ENCODE measurements around the gene C22orf39. TPM values are rescaled to one million over a fixed set of nuclear protein-coding genes. Genes with fewer than 3 reads are reported as not detected.
"Not testable (repeated sequence)": the region's sequence is repeated elsewhere in the genome, so short reads cannot be mapped to it uniquely, and the experiment has no call there.

The C22orf39 gene
- total RNA-seq, 1 donor from 2014 or later: 28.5 TPM

DNA sequence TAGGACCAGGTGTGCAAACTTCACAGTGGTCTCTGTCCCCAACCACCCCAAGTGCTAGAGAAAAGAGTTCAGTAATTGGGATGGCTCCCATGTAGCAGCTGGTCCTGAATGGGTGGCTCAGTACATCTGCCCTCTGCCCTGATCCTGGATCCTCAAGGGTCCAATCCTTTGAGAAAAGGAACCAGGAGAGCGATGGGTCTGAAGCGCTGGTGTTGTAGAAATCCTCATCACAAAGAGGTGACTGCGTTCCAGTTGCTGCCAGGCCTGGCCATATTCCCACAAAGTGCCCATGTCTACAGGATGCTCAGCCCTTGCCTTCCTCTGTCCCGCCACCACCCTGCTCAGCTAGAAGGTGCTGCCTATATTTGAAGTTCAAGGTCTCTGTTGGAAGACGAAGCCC is 6.2 kb upstream of the C22orf39 start:
- intact Hi-C loops (cut with micrococcal nuclease): no loop called here
- Mint-ChIP-seq H3K27ac (no peak overlapping the region), H3K9me3 (no peaks in the 10 kb centered on the region), H3K27me3 (no peaks in the 10 kb centered on the region), H3K4me1 (peaks cover 8% of the 10 kb centered on the region), H3K4me3 (no peak overlapping the region), H3K36me3 (ENCODE audit: low read depth) (peaks cover 45% of the 10 kb centered on the region)
- DNase-seq: no peak

DNA sequence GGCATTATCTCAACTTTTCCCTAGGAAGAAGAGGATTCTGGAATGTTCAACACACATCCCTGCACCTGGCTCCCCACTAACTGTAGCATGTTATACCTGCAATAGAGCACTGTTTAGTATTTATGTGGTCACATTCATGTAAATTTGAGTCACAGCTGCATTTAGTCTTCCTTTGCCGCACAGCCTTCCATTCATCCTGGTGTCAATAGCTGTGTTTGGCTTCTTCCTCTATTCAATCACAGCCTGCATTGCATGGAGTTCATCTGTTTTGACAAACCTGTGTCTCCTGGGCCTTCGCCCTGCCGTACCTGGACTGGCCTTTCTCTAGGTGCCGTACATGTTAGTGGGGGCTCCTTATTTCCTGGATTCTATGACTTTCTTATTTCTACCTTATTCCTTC is 4.1 kb upstream of the C22orf39 start:
- Mint-ChIP-seq H3K27ac (no peak overlapping the region), H3K4me3 (no peak overlapping the region), H3K36me3 (ENCODE audit: low read depth) (peaks cover 43% of the 10 kb centered on the region), H3K4me1 (peaks cover 18% of the 10 kb centered on the region), H3K9me3 (no peaks in the 10 kb centered on the region), H3K27me3 (no peaks in the 10 kb centered on the region)
- intact Hi-C loops (cut with micrococcal nuclease): no loop called here
- no peak for DNase-seq

DNA sequence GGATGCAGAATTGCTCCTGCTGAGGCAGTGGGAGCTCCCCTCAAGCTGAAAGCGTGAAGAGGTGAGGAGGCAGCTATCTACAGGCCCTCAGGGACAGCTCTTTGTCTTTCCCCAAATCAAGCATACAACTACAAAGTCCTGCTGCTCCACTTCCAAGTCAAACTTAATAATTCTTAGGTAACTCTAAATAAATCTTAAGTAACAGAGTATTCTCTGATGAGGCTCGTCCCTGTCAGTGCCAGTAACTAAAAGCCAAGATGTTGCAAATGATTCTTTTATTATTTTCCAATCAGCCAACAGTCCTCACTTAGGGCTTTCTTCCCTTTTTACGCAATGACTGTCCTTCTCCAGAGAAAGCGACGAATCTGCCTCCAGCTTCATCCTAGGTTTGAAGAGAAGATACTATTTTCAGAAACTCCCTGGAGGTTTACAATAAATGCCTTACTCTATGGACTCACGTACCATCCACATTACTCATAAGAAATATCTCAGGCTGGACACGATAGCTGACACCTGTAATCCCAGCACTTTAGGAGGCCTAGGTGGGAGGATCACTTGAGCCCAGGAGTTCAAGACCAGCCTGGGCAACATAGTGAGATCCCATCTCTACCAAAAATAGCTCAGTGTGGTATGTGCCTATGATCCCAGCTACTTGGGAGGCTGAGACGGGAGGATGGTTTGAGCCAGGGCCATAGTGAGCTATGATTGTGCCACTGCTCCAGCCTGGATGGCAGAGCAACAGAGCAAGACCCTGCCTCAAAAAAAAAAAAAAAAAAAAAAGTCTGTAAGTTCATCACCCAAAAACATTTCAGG is 3.1 kb upstream of the C22orf39 start:
- H3K9me3 Mint-ChIP-seq: no peaks in the 10 kb centered on the region
- H3K4me3 Mint-ChIP-seq: no peak overlapping the region
- no peak for DNase-seq
- H3K27me3 Mint-ChIP-seq: no peaks in the 10 kb centered on the region
- H3K36me3 Mint-ChIP-seq (ENCODE audit: low read depth): peaks cover 42% of the 10 kb centered on the region
- intact Hi-C loops (cut with micrococcal nuclease): no loop called here
- H3K27ac Mint-ChIP-seq: peak overlapping the region; percentile 14
- H3K4me1 Mint-ChIP-seq: peaks cover 24% of the 10 kb centered on the region

GRCh38 chr22:19449422-19449767 is 1.9 kb upstream of the C22orf39 start:
- H3K27me3 Mint-ChIP-seq: no peaks in the 10 kb centered on the region
- intact Hi-C loops (cut with micrococcal nuclease): loop anchor here (5.0 to 10.0 kb wide), 3 partner anchors 125 to 405 kb away; partner anchors contain the start of genes DGCR2, GNB1L and RTL10
- H3K4me1 Mint-ChIP-seq: peaks cover 32% of the 10 kb centered on the region
- peak overlapping the region; percentile 61 for H3K27ac Mint-ChIP-seq
- H3K36me3 Mint-ChIP-seq (ENCODE audit: low read depth): peaks cover 37% of the 10 kb centered on the region
- no peaks in the 10 kb centered on the region for H3K9me3 Mint-ChIP-seq
- H3K4me3 Mint-ChIP-seq: no peak overlapping the region
- no peak for DNase-seq

GRCh38 chr22:19448739-19449421 is 1.4 kb upstream of the C22orf39 start:
- H3K4me1 Mint-ChIP-seq: peaks cover 33% of the 10 kb centered on the region
- peak overlapping the region; percentile 61 for H3K27ac Mint-ChIP-seq
- H3K4me3 Mint-ChIP-seq: peak overlapping the region; percentile 88
- intact Hi-C loops (cut with micrococcal nuclease): loop anchor here (1.0 to 10.0 kb wide), 4 partner anchors 126 to 406 kb away; partner anchors contain the start of genes DGCR2, GNB1L and RTL10
- no peaks in the 10 kb centered on the region for H3K27me3 Mint-ChIP-seq
- H3K36me3 Mint-ChIP-seq (ENCODE audit: low read depth): peaks cover 33% of the 10 kb centered on the region
- H3K9me3 Mint-ChIP-seq: no peaks in the 10 kb centered on the region
- DNase-seq: peak; percentile 73

- intact Hi-C loops (cut with micrococcal nuclease): loop anchor here (1.0 to 10.0 kb wide), 4 partner anchors 127 to 407 kb away; partner anchors contain the start of genes DGCR2, GNB1L and RTL10
- peak overlapping the region; percentile 88 for H3K4me3 Mint-ChIP-seq
- H3K4me1 Mint-ChIP-seq: peaks cover 35% of the 10 kb centered on the region
- peaks cover 34% of the 10 kb centered on the region for H3K36me3 Mint-ChIP-seq (ENCODE audit: low read depth)
- no peaks in the 10 kb centered on the region for H3K9me3 Mint-ChIP-seq
- peak overlapping the region; percentile 94 for H3K27ac Mint-ChIP-seq
- peak; percentile 80 for DNase-seq
- no peaks in the 10 kb centered on the region for H3K27me3 Mint-ChIP-seq
Observed at GRCh38 chr22:19448076-19448607, 631 bp upstream of the C22orf39 start.

GRCh38 chr22:19446603-19447329 is 745 bp downstream of the C22orf39 start:
- intact Hi-C loops (cut with micrococcal nuclease): loop anchor here (1.0 to 10.0 kb wide), 6 partner anchors 14 to 408 kb away; partner anchors contain the start of genes CDC45, DGCR2, GNB1L and MRPL40
- H3K27ac Mint-ChIP-seq: peak overlapping the region; percentile 80
- no peaks in the 10 kb centered on the region for H3K9me3 Mint-ChIP-seq
- no peaks in the 10 kb centered on the region for H3K27me3 Mint-ChIP-seq
- H3K36me3 Mint-ChIP-seq (ENCODE audit: low read depth): peaks cover 33% of the 10 kb centered on the region
- H3K4me1 Mint-ChIP-seq: peaks cover 35% of the 10 kb centered on the region
- peak overlapping the region; percentile 88 for H3K4me3 Mint-ChIP-seq
- DNase-seq: no peak

GRCh38 chr22:19445279-19445982 is 2.1 kb downstream of the C22orf39 start:
- H3K4me1 Mint-ChIP-seq: peaks cover 39% of the 10 kb centered on the region
- peak overlapping the region; percentile 43 for H3K27ac Mint-ChIP-seq
- H3K36me3 Mint-ChIP-seq (ENCODE audit: low read depth): peaks cover 34% of the 10 kb centered on the region
- not testable (repeated sequence) for H3K9me3 Mint-ChIP-seq, DNase-seq, H3K27me3 Mint-ChIP-seq
- intact Hi-C loops (cut with micrococcal nuclease): loop anchor here (5.0 to 10.0 kb wide), 3 partner anchors 129 to 409 kb away; partner anchors contain the start of genes DGCR2, GNB1L and RTL10
- H3K4me3 Mint-ChIP-seq: peak overlapping the region; percentile 53

- Mint-ChIP-seq H3K4me1 (peaks cover 33% of the 10 kb centered on the region), H3K27ac (no peak overlapping the region), H3K27me3 (no peaks in the 10 kb centered on the region), H3K4me3 (no peak overlapping the region), H3K9me3 (no peaks in the 10 kb centered on the region), H3K36me3 (ENCODE audit: low read depth) (peaks cover 35% of the 10 kb centered on the region)
- no peak for DNase-seq
- intact Hi-C loops (cut with micrococcal nuclease): loop anchor here (10.0 kb wide), 2 partner anchors 131 to 411 kb away; partner anchors contain the start of genes GNB1L and RTL10
Observed at GRCh38 chr22:19443544-19444211, 3.8 kb downstream of the C22orf39 start.

- H3K9me3 Mint-ChIP-seq: no peaks in the 10 kb centered on the region
Observed at GRCh38 chr22:19442166-19442565, 5.3 kb downstream of the C22orf39 start.

GRCh38 chr22:19440411-19441195 is 6.9 kb downstream of the C22orf39 start:
- Mint-ChIP-seq H3K36me3 (ENCODE audit: low read depth) (peaks cover 34% of the 10 kb centered on the region), H3K27ac (no peak overlapping the region), H3K4me1 (peaks cover 21% of the 10 kb centered on the region), H3K4me3 (no peak overlapping the region), H3K9me3 (no peaks in the 10 kb centered on the region), H3K27me3 (no peaks in the 10 kb centered on the region)
- intact Hi-C loops (cut with micrococcal nuclease): loop anchor here (10.0 kb wide), 2 partner anchors 134 to 414 kb away; partner anchors contain the start of genes GNB1L and RTL10
- DNase-seq: no peak

More at GRCh38 chr22:19442166-19442565, 5.3 kb downstream of the C22orf39 start:
- Mint-ChIP-seq H3K27me3 (no peaks in the 10 kb centered on the region), H3K4me3 (no peak overlapping the region), H3K27ac (no peak overlapping the region), H3K4me1 (peaks cover 30% of the 10 kb centered on the region), H3K36me3 (ENCODE audit: low read depth) (peaks cover 38% of the 10 kb centered on the region)
- intact Hi-C loops (cut with micrococcal nuclease): loop anchor here (10.0 kb wide), 2 partner anchors 133 to 413 kb away; partner anchors contain the start of genes GNB1L and RTL10
- DNase-seq: no peak

- DNase-seq: no peak
- Mint-ChIP-seq H3K4me1 (peaks cover 16% of the 10 kb centered on the region), H3K9me3 (no peaks in the 10 kb centered on the region), H3K4me3 (no peak overlapping the region), H3K27ac (no peak overlapping the region), H3K36me3 (ENCODE audit: low read depth) (peaks cover 34% of the 10 kb centered on the region), H3K27me3 (no peaks in the 10 kb centered on the region)
- intact Hi-C loops (cut with micrococcal nuclease): no loop called here
Observed at GRCh38 chr22:19438298-19438697, 9.2 kb downstream of the C22orf39 start.
